Lower leg skin (tissue), 4 donors: ENCODE measurements around the gene P3H2. TPM values are rescaled to one million over a fixed set of nuclear protein-coding genes. Genes with fewer than 3 reads are reported as not detected.

Experiments
- DNase-seq, 2 donors: peaks; one replicate each; pipeline ENCODE4 v3.0.0-alpha.2; 2019; ENCODE audit warnings: low spot score in 2 of 2
- H3K4me3 ChIP-seq: fragments of 200-600 bp; sonication (generic); 2 replicates; pipeline ENCODE4 v1.5.1; 2017; ENCODE audit warnings: mild to moderate bottlenecking, low read depth; ENCODE audit not compliant: poor library complexity, severe bottlenecking
- CTCF ChIP-seq, 3 donors: fragments of 450-650 bp; IDR thresholded peaks; one replicate each; pipeline ENCODE4 v1.5.1; 2016; ENCODE audit warnings: antibody characterized with exemption in 3 of 3, mild to moderate bottlenecking in 3 of 3, moderate library complexity in 2 of 3
- POLR2A ChIP-seq, 2 donors: fragments of 450-650 bp; IDR thresholded peaks; one replicate each; pipeline ENCODE4 v1.6.1; 2016 to 2017; ENCODE audit warnings: antibody characterized with exemption in 2 of 2, mild to moderate bottlenecking in 1 of 2, moderate library complexity in 1 of 2
- WGBS, 2 donors: methylation state at CpG; one replicate each; pipeline ENCODE4 v1.1.5; 2018; 5-methylcytosine and 5-hydroxymethylcytosine counted together
- intact Hi-C: fragments of 100-400 bp; cut with DNase I; formaldehyde crosslinking; loops from one replicate; pipeline ENCODE4 v1.15.0; 2023; ENCODE audit warnings: low total_unique reads
- total RNA-seq, 4 donors: library from RNA; depleted of rRNA; stranded (reverse); fragments of >200 nt; gene quantifications; one replicate each; pipeline ENCODE4 v1.1.0, GENCODE V29; 2016

Gene P3H2
- total RNA-seq, 4 donors from 2014 or later = 20.0 to 41.9 (median 35.6) TPM

GRCh38 chr3:190063490-190063889 lies 57.2 kb downstream of the P3H2 start:
- no peak for TF ChIP-seq CTCF (IDR thresholded peaks at IDR 0.05)
- TF ChIP-seq POLR2A (IDR thresholded peaks at IDR 0.05) = no peak
- H3K4me3 ChIP-seq = no peak overlapping the region
- intact Hi-C loops = no loop called here
- no peak for DNase-seq
- WGBS, 2 donors = 81 to 85% methylated on average over 3 of the region's 3 CpGs

- no peak overlapping the region for H3K4me3 ChIP-seq
- TF ChIP-seq POLR2A (IDR thresholded peaks at IDR 0.05) = no peak
- no peak for TF ChIP-seq CTCF (IDR thresholded peaks at IDR 0.05)
- 67 to 73% methylated on average over 4 of the region's 4 CpGs for WGBS, 2 donors
- DNase-seq = no peak
- intact Hi-C loops = no loop called here
These were observed 60.4 kb downstream of the P3H2 start for GRCh38 chr3:190060192-190060775.

- DNase-seq = no peak
- intact Hi-C loops = no loop called here
These were observed 61.5 kb downstream of the P3H2 start for GRCh38 chr3:190059242-190059590.

GRCh38 chr3:190058521-190059241 lies 62.0 kb downstream of the P3H2 start:
- DNase-seq = no peak
- TF ChIP-seq POLR2A (IDR thresholded peaks at IDR 0.05) (no peak), CTCF (IDR thresholded peaks at IDR 0.05) (no peak)
- intact Hi-C loops = no loop called here
- H3K4me3 ChIP-seq = no peak overlapping the region
- 67 to 73% methylated on average over 4 of the region's 4 CpGs for WGBS, 2 donors

More at GRCh38 chr3:190059242-190059590, 61.5 kb downstream of the P3H2 start:
- no peak for TF ChIP-seq POLR2A (IDR thresholded peaks at IDR 0.05)
- no peak for TF ChIP-seq CTCF (IDR thresholded peaks at IDR 0.05)
- H3K4me3 ChIP-seq = no peak overlapping the region
- WGBS, 2 donors = 62 to 67% methylated on average over 1 of the region's 1 CpG

- 67 to 83% methylated on average over 4 of the region's 4 CpGs for WGBS, 2 donors
- no peak for DNase-seq
- TF ChIP-seq CTCF (IDR thresholded peaks at IDR 0.05) = no peak
- no peak for TF ChIP-seq POLR2A (IDR thresholded peaks at IDR 0.05)
These were observed 64.0 kb downstream of the P3H2 start for GRCh38 chr3:190056742-190057141.

More at GRCh38 chr3:190056742-190057141, 64.0 kb downstream of the P3H2 start:
- intact Hi-C loops = no loop called here
- H3K4me3 ChIP-seq = no peak overlapping the region
